ENCODE data around the gene EMC9.

EMC9 gene

DNA sequence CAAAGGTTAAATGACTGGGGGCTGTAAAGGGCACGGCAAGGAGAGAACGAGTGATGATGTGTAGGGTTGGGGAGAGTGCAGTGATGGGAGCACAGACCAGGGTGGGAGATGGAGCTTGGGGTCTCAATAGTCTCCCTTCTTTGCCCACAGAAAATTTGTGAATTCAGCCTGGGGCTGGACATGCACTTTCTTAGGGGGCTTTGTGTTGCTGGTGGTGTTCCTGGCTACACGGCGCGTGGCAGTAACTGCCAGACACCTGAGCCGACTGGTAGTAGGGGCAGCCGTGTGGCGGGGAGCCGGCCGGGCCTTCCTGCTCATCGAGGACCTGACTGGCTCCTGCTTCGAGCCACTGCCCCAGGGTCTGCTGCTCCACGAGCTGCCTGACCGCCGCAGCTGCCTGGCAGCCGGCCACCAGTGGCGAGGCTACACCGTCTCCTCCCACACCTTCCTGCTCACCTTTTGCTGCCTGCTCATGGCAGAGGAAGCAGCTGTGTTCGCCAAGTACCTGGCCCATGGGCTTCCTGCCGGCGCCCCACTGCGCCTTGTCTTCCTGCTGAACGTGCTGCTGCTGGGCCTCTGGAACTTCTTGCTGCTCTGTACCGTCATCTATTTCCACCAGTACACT lies 9.2 kb downstream of the EMC9 start:
- no peak for DNase-seq

DNA sequence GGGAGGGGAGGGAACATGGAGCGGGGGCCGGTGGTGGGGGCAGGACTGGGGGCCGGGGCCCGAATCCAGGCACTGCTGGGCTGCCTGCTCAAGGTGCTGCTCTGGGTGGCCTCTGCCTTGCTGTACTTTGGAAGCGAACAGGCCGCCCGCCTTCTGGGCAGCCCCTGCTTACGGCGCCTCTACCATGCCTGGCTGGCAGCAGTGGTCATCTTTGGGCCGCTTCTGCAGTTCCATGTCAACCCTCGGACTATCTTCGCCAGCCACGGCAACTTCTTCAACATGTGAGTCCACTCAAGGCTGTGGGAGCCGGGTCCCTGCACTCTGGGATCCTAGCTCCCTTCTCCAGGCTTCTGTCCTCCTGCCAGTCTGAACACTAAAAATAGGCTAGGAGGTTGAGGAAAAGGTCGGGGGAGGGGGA lies 9.8 kb downstream of the EMC9 start:
- no peak for DNase-seq

DNA sequence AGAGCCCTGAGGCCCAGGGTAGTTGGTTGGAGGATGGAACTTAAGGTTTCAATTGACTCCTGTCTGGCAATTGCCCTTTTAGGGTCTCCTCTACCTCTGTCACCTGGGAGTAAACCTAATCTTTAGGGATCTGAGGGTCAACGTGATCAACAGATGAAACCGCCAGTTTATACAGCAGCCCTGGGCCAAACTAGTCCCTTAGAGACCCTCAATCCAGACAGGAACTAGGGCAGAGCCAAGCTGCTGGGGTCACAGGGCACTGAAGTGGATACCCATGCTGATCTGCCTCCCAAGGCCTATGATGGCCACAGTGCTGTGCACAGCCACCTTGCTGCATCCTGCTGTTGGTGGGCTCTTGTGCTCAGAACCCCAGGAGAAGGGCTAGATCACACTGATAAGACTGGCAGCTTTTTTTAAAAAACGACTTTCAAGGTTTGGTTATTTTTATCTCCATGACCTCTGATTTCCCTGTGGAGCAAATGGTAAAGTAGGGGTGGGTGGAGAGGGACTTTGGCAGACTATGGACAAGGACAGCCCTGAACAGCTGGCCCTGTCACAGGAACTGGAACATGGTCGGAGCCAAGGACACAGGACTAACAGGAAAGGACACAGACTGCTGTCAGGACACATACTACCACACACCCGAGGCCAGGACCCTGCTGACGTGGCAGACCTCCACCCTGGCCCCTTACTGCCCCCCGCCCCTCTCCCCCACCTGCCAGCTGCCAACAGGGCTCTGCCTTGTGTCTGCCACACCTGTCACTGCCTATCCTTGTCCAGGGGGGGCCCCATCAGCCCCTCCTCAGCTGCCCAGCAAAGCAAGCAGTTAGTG lies 10.5 kb downstream of the EMC9 start:
- DNase-seq = no peak

DNA sequence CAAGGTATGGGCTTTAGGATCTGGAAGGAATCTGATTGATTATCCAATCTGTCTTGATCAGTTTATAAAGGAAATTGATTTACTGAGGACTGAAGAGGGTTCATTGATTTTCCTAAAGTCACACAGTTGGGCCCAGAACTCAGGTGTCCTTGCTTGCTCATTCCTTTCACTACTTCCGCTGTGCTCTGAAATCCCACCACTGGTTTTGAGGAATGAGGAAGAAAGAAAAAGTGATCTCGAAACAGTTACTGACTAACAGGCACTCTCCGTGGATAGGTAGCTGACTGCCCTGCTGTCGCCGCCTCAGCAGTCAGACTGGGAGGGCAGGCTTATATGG lies 11.0 kb downstream of the EMC9 start, which contains the start of gene FITM1:
FITM1 (plus strand) TSS at position 280 of the 337 bp plus-strand sequence. CDS start 905 bp downstream, outside the sequence.
- no peak for DNase-seq

DNA sequence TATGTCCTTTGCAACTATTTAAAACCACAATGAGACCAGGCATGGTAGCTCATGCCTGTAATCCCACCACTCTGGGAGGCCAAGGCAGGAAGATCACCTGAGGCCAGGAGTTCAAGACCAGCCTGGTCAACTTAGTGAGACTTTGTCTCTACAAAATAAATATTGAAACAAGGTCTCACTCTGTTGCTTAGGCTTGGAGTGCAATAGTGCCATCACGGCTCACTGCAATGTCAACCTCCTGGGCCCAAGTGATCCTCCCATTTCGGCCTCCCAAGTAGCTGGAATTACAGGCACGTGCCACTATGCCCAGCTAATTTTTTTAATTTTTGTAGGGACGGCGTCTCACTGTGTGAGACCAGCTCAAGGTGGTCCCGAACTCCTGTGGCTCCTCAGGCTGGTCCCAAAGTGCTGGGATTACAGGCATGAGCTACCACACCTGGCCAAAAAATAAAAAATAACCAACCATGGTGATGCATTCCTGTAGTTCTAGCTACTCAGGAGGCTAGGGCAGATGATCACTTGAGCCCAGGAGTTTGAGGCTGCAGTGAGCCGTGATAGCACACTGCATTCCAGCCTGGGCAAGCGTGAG lies 11.9 kb downstream of the EMC9 start:
- DNase-seq = no peak

DNA sequence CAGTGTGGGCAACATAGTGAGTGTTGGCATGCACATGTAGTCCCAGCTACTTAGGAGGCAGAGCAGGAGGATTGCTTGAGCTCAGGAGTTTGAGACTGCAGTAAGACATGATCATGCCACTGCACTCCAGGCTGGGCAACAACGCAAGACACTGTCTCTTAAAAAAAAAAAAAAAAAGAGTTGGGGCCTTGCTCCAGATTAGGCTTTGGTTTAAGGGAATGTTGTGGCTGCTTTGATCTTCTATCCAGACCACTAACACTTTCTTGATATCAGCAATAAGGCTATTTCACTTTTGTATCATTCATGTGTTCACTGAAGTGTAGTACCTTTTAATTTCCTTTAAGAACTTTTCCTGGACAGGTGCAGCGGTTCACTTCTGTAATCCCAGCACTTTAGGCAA lies 13.7 kb downstream of the EMC9 start:
- no peak for DNase-seq

DNA sequence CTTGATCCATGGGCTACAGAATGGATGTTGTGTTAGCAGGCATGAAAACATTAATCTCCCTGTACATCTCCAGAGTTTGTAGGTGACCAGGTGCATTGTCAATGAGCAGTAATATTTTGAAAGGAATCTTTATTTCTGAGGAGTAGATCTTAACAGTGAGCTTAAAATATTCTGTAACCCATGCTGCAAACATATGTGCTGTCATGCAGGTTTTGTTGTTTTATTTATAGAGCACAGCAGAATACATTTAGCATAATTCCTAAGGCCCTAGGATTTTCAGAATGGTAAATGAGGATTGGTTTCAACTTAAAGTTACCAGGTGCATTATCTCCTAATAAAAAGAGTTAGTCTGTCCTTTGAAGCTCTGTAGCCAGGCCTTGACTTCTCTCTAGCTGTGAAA lies 14.5 kb downstream of the EMC9 start:
- no peak for DNase-seq

DNA sequence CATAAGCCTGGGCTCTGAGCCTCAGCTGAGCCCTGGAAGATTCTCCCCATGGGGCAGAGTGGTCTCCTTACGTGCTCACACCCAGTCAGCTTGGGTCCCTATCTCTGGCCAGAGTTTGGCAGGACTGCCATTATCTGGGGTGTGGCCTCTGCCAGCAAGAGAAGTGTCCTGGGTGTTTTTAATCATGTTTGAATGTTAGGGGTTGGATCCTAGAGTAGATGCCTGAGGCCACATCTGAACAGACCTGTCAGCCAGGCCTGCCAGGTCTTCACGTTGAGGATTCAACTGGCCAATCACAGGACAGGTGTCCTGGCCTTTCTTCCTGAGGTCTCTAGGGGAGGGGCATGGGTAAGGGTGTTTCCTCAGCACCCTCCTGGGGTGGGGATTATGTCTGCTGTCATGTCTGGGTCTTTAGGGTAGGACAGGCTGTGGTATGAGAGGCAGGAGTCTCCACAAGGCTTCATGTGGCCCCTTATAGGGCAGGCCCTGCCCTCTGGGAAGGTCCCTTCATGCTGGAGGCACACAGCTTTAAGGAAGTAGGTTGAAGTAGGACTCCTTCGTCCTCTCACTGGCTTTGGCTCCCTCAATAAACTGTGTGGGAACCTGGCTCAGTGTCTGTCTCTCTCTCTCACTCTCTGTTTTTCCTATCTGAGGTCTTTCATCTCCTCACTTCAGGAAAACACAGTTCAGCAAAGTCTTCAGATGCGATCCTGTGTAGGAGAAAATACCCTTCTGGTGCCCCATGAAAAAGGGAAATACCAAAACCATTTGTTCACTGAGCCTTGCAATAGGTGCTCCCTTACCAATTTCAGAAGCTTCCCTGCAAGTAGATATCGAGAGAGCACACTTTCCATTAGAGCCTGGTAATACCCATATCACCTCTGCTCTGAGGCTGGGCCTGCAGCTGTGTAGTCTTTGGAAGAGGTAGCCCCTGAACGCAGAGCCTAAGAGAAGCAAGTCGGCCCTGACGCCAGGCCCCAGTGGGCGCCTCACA lies 17.7 kb downstream of the EMC9 start:
- DNase-seq = no peak

DNA sequence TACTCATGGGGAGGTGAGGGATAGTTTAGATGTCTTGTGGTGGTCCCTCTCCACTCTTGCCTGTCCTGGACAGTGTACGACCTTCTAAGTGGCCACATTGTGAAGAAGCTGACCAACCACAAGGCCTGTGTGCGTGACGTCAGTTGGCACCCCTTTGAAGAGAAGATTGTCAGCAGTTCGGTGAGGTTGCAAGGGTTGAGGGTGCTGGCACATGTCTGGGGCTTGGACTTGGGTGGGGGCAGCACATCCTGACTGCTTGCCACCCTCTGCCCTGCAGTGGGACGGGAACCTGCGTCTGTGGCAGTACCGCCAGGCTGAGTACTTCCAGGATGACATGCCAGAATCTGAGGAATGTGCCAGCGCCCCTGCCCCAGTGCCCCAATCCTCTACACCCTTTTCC lies 18.5 kb downstream of the EMC9 start:
- DNase-seq = no peak

DNA sequence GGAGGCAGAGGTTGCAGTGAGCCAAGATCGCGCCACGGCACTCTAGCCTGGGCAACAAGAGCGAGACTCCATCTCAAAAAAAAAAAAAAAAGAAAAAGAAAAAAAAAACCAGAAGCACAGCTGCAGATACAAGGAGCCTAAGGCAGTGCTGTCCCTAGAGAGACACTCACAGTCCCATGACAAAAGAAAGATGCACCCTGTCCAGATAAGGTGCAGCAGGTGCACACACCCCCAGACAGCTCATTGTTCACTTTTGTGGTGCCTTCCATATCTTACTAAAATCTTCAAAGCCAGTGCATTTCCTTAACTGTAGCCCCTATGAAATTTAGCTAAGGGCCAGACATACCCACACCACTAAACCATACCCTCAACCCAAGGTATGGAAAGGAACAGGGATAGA lies 19.0 kb downstream of the EMC9 start:
- no peak for DNase-seq

DNA sequence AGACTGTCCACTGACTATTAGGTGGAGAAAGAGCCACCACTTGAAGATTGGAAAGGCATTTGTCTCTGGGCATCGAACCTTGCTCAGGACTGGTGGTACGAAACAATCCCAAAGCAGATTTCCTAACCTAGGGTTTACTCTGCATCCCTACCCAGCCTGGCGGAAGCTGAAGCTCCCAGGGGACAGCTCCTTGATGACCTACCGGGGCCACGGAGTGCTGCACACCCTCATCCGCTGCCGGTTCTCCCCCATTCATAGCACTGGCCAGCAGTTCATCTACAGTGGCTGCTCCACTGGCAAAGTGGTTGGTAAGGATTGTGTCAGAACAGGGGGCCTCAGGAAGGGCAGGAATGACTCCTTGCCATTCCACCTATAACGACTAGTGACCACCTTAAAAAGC lies 20.2 kb downstream of the EMC9 start:
- no peak for DNase-seq

DNA sequence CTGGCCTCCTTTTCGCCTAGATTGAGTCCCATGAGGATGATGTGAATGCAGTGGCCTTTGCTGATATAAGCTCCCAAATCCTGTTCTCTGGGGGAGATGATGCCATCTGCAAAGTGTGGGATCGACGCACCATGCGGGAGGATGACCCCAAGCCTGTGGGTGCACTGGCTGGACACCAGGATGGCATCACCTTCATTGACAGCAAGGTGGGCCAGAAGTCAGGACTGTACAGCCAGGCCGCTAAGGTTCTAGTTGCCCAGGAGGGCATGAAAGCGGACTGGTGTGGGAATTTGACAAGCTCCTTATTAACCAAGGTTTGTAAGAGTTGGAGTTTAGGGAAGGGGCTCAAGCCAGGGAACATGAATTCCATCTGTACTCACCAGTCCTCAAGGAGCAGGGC lies 21.7 kb downstream of the EMC9 start:
- DNase-seq = no peak

DNA sequence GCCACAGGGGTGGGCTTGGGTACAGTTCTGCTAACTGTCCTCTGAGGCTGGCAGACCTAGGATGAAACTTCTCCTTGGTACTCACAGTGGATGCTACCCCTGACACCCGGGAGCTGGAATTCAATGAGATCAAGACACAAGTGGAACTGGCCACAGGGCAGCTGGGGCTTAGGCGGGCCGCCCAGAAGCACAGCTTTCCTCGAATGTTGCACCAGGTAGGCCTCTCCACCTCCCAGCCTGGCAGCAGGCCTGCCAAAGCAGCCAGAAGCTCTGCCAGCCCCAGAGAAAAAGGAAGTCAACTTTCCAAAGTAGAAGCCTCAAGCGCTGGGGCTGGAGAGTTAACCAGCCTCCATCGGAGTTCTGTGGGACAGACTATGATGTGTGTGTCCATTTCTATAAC lies 24.2 kb downstream of the EMC9 start:
- no peak for DNase-seq

DNA sequence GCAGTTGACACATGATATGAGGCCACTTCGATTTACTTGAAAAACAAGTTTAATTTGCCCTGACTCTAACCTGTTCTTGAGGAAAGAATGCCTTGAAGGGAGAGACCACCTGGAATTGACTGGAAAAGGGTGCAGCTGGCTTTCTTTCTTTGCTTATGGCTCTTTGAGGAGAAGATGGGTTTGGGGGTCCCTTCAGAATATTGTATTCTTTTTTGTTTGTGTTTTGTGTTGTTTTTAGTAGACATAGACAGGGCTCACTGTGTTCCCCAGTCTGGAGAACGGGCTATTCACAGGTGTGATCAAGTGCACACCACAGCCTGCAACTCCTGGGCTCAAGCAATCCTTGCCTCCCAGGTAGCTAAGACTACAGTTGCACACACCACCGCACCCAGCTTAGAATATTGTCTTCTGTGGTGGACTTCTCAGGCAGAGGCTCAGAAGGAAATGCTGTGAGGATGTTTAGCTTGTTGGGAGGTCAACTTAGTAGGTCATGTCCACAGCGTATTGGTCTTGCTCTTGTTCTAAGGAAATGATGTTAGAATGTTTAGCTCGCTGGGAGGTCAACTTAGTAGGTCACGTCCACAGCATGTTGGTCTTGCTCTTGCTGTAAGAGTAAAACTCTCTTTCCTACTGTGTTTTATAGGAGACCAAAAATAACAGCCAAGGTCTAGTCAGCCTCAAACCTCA lies 25.1 kb downstream of the EMC9 start:
- DNase-seq = no peak

DNA sequence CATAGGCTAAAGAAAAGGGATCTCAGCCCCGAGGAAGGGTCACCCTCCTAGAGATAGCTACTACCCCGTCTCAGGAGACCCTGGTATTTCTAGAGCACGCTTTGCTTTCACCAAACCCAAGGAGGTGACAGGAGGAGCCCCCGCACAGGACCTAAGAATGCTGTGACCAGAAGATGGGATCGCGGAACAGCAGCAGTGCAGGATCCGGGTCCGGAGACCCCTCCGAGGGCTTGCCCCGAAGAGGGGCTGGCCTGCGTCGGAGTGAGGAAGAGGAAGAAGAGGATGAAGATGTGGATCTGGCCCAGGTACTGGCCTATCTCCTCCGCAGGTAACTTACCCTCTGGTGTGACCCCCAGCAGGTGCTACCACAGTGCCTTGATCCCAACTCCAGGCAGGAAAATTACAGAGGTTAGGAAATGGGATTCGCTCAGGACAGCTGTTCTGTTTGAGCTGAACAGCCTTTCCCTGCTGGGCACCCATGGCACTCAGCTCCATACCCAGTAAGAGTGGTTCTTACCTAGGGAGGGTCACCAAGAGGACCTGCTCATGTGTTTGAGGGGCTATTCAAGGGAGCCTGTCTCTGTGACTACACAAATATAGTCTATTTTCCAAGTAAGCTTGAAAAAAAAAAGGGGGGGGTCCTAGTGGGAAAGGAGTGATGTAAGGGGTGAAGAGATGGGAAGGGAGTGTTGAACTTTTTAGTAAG lies 25.8 kb downstream of the EMC9 start:
- peak in 1 of 56 donors; percentile 57 for DNase-seq

DNA sequence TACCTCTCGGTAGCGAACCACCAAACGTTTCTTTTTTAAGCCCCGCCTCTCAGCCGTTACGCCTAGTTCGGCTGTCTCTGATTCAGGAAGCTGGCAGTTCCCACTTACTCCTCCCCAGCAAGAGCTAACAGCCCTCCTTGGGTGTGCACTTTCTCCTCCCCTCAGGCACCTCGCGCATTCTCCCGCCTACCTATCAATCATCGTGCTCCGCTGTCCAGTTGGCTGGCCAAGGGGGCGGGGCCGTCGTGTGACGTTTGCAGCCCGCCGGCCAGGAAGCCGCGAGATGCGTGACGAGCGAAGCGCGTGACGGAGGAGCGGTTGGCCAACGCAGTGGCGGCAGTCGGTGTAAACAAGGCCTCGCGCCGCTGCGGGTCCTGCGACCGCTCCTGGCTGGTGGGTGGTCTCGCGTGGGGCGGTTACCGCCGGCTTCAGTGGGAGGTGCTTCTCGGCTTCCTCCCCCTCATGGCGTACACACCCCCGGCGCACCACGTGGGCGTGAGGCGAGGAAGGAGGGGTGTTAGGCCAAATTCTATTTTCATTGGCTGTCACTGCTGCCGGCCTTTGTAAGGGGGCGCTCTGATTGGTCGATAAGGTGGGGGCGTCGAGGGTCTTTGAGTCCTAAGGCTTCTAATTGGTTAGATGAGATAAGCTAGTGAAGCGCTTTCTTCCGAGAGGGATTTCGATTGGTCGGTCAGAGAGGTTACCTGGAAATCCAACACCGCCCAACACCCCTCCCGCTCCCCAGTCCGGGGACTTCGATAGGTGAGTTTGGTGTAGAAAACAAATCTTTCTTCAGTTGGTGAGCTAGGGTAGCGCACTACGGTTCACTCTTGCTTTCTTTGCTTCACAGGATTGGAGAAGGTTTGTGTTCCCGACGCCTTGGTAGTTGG lies 26.6 kb downstream of the EMC9 start, which contains the start of the genes DCAF11 and NRL:
DCAF11 (plus strand) TSS at position 246 of the 890 bp plus-strand sequence. CDS start 818 bp downstream, outside the sequence.
NRL (minus strand) TSS at position 418 of the 890 bp plus-strand sequence. CDS start 32,101 bp downstream, outside the sequence.
- peak; percentile 94 to 100 (median 100) for DNase-seq

DNA sequence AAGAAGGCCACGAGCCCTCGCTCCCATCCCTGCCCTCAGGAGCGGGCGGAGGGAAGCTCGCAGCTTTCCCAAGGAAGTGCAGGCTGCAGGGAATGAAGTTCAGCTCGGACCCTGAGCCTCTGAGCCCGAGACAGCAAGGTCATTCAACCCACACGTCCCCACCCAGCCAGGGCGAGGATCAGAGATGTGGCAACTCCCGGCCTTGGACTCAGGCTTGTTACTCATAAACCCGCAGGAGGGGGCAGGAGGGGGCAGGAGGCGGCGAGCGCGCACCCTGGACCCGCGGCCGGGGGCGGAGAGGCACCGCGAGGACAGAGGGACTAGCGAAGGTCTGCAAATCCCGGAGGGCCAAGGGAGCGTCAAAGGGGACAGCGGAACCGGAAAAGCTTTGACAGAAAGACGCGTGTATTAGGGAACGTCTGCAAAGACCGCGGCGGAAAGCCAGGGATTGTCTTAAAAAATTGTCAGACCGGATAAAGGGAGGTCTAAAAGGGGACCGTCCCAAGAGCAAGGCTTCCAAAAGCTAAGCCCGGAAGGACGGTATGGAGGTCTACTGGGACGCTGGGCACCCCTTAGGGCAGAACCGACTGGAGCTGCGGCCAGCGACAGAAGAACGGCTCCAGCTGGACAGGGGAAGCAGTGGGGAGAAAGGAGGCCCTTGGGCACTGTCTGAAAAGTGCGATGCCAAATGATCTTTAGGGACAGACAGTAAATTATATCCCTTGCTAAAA lies 27.4 kb downstream of the EMC9 start:
- peak; percentile 25 to 95 (median 87) for DNase-seq

DNA sequence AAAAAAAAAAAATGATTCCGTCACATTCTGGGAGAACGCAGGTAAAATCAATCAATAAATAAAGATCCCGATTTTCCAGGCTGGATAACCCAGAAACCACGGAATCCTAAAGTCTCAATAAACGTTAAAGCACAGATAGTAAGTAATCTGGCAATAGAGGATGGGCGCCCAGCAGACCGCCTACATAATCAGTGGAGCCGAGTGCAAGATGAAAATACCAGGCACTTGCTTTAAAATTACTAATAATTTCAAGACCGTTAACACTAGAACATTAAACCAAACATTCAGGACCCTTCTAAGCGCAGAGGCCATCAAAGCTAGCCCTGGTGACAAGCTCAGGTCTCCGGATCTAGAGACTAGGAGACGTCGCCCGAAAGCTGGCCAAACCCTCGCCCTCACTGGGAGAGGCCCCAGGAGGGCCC lies 28.0 kb downstream of the EMC9 start:
- no peak for DNase-seq

Data from nucleus accumbens (tissue), 56 donors.